HL-60 (cell line): ENCODE results near the gene PTPRG.

Source experiments
- POLR2AphosphoS5 ChIP-seq: IDR thresholded peaks from 2 replicates; pipeline ENCODE4 v1.6.1; 2012; ENCODE audit warnings: low read depth
- SPI1 ChIP-seq: IDR thresholded peaks from 2 replicates; pipeline ENCODE4 v1.6.1; 2012; ENCODE audit warnings: low read depth, mild to moderate bottlenecking, borderline replicate concordance
- TF ChIP-seq, protein P1 (sequence below): IDR thresholded peaks from one replicate; pipeline ENCODE4 v1.5.1; 2011; ENCODE audit warnings: low read length, control low read depth, inconsistent platforms; ENCODE audit not compliant: insufficient read depth

- TF ChIP-seq, protein P1, sequence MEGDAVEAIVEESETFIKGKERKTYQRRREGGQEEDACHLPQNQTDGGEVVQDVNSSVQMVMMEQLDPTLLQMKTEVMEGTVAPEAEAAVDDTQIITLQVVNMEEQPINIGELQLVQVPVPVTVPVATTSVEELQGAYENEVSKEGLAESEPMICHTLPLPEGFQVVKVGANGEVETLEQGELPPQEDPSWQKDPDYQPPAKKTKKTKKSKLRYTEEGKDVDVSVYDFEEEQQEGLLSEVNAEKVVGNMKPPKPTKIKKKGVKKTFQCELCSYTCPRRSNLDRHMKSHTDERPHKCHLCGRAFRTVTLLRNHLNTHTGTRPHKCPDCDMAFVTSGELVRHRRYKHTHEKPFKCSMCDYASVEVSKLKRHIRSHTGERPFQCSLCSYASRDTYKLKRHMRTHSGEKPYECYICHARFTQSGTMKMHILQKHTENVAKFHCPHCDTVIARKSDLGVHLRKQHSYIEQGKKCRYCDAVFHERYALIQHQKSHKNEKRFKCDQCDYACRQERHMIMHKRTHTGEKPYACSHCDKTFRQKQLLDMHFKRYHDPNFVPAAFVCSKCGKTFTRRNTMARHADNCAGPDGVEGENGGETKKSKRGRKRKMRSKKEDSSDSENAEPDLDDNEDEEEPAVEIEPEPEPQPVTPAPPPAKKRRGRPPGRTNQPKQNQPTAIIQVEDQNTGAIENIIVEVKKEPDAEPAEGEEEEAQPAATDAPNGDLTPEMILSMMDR, result no peak
- TF ChIP-seq POLR2AphosphoS5, result no peak
- TF ChIP-seq SPI1, result no peak
Observed at GRCh38 chr3:61714225-61714624, 152.9 kb downstream of the PTPRG start.
